K562 (cell line): ENCODE measurements around the gene ANKRD44. TPM values are rescaled to one million over a fixed set of nuclear protein-coding genes. Genes with fewer than 3 reads are reported as not detected.

Source experiments
- ATAC-seq: fragments of 200-7000 bp; cut with Tn5 transposase; 3 replicates; pipeline ENCODE4 v1.9.1; 2020; ENCODE audit warnings: moderate library complexity
- BruUV-seq: library from RNA; stranded (reverse); fragments of 400-500 nt; replicated peaks from 2 replicates; lab custom pipeline; 2021; lab: Mats Ljungman, UMichigan
- CTCF ChIA-PET: fragments of 300-600 bp; formaldehyde crosslinking; extraction: SDS; loops from one replicate; lab custom pipeline; 2021; ENCODE audit warnings: low intra/inter-chr PET ratio; lab: Yijun Ruan, JAX
- POLR2A ChIA-PET: fragments of 300-600, 350-650 bp; sonication (Branson Sonifier 250); formaldehyde crosslinking; extraction: SDS; loops from one replicate; lab custom pipeline; 2021; ENCODE audit warnings: antibody characterized with exemption, inconsistent platforms; lab: Yijun Ruan, JAX
- DNase-seq, 4 experiments: peaks; one replicate each; pipeline versions ENCODE4 v3.0.0 to v3.0.0-alpha.2; 2011 to 2018; ENCODE audit warnings: low spot score in 3 of 4, mixed read lengths in 3 of 4; ENCODE audit errors: extremely low read depth in 1 of 4
- FAIRE-seq: peaks from 2 replicates; lab custom pipeline; 2011; peaks lifted over from hg19 to GRCh38; lab: Jason Lieb, UNC
- H2AFZ ChIP-seq: 2 replicates; pipeline ENCODE4 v1.6.0; 2011; ENCODE audit warnings: low read depth, low read length, control low read depth, inconsistent platforms
- H3K27ac ChIP-seq: fragments of 200-600 bp; 3 replicates; pipeline ENCODE4 v1.8.0; 2011; ENCODE audit warnings: low read depth, mild to moderate bottlenecking, control low read depth, inconsistent platforms, low read length, moderate library complexity, mixed read lengths; ENCODE audit errors: extremely low read depth
- H3K27me3 ChIP-seq, 2 experiments: fragments of 300-600 bp in 1 of 2; 2 replicates in 1 of 2; 3 replicates in 1 of 2; pipeline versions ENCODE4 v1.6.0 to v1.8.0; 2011; ENCODE audit warnings: inconsistent platforms in 2 of 2, low read length in 2 of 2, mild to moderate bottlenecking in 1 of 2, mixed read lengths in 1 of 2, moderate library complexity in 1 of 2; ENCODE audit not compliant: control insufficient read depth in 2 of 2, insufficient read depth in 2 of 2
- H3K36me3 ChIP-seq: fragments of 300-600 bp; 3 replicates; pipeline ENCODE4 v1.8.0; 2011; ENCODE audit warnings: mild to moderate bottlenecking, low read length, inconsistent platforms; ENCODE audit not compliant: control insufficient read depth, insufficient read depth
- H3K4me1 ChIP-seq, 2 experiments: fragments of 200-600 bp in 1 of 2; replicated peaks in 1 of 2; 2 replicates in 1 of 2; 3 replicates in 1 of 2; pipeline versions ENCODE4 v1.5.1 to v1.8.0; 2011; ENCODE audit warnings: inconsistent platforms in 2 of 2, low read length in 2 of 2, mild to moderate bottlenecking in 1 of 2, mixed read lengths in 1 of 2, moderate library complexity in 1 of 2; ENCODE audit not compliant: control insufficient read depth in 2 of 2, insufficient read depth in 2 of 2
- H3K4me2 ChIP-seq: 2 replicates; pipeline ENCODE4 v1.6.1; 2011; ENCODE audit warnings: low read length, control low read depth, inconsistent platforms, mixed read lengths; ENCODE audit not compliant: insufficient read depth
- H3K4me3 ChIP-seq: fragments of 200-600 bp; sonication (generic), shearing (Covaris generic); 2 replicates; pipeline ENCODE4 v1.5.1; 2016; ENCODE audit warnings: control low read depth, inconsistent platforms
- H3K79me2 ChIP-seq: fragments of 200-600 bp; 3 replicates; pipeline ENCODE4 v1.8.0; 2011; ENCODE audit warnings: low read length, inconsistent platforms; ENCODE audit not compliant: control insufficient read depth, insufficient read depth
- H3K9ac ChIP-seq, 2 experiments: 2 replicates each; pipeline versions ENCODE4 v1.6.0 to v1.6.1; 2011; ENCODE audit warnings: low read depth in 2 of 2, low read length in 2 of 2, control low read depth in 1 of 2, inconsistent platforms in 1 of 2, mild to moderate bottlenecking in 1 of 2, mixed read lengths in 1 of 2; ENCODE audit not compliant: insufficient read depth in 1 of 2
- H3K9me1 ChIP-seq: one replicate; pipeline ENCODE4 v1.6.0; 2011; ENCODE audit warnings: inconsistent platforms, mild to moderate bottlenecking, low read length, moderate library complexity; ENCODE audit not compliant: control insufficient read depth, insufficient read depth
- H3K9me3 ChIP-seq: replicated peaks from 2 replicates; pipeline ENCODE4 v1.5.1; 2011; ENCODE audit warnings: low read depth, low read length, inconsistent platforms; ENCODE audit not compliant: control insufficient read depth, insufficient read depth
- H4K20me1 ChIP-seq: replicated peaks from 2 replicates; pipeline ENCODE4 v1.6.1; 2011; ENCODE audit warnings: low read length, inconsistent platforms, mixed read lengths; ENCODE audit not compliant: control insufficient read depth, insufficient read depth
- CTCF ChIP-seq, 3 experiments: IDR thresholded peaks in 2 of 3; conservative IDR thresholded peaks in 1 of 3; 2 replicates each; pipeline ENCODE4 v1.5.1; 2011 to 2012; ENCODE audit warnings: low read length in 3 of 3, mild to moderate bottlenecking in 3 of 3, control low read depth in 2 of 3, improper control_type of control experiment in 1 of 3, inconsistent platforms in 1 of 3, low read depth in 1 of 3, mixed read lengths in 1 of 3, moderate library complexity in 1 of 3; ENCODE audit not compliant: insufficient read depth in 2 of 3
- CTCFL ChIP-seq: IDR thresholded peaks from 2 replicates; pipeline ENCODE4 v1.6.1; 2011; ENCODE audit warnings: borderline replicate concordance, low read depth, mild to moderate bottlenecking, moderate library complexity, low read length; ENCODE audit not compliant: insufficient read depth, poor library complexity, severe bottlenecking
- ELF1 ChIP-seq: fragments of 200-800 bp; sonication (Bioruptor generic); IDR thresholded peaks from 2 replicates; pipeline ENCODE4 v1.6.1; 2016; ENCODE audit warnings: missing genetic modification characterization, missing compliant biosample characterization
- WGBS: fragments of 100-300 bp; shearing (Covaris generic); methylation state at CpG from one replicate; pipeline ENCODE4 v1.1.6; 2016; ENCODE audit warnings: low coverage, mixed read lengths; ENCODE audit not compliant: insufficient coverage; ENCODE audit errors: missing lambda C conversion rate; 5-methylcytosine and 5-hydroxymethylcytosine counted together
- in situ Hi-C: fragments of 300-500 bp; cut with MboI; formaldehyde crosslinking; loops from 4 replicates; pipeline ENCODE4 v1.15.0; 2018; ENCODE audit warnings: inconsistent platforms, mixed read lengths
- intact Hi-C: fragments of 100-400 bp; cut with micrococcal nuclease; formaldehyde crosslinking; loops from 2 replicates; pipeline ENCODE4 v1.14.2; 2022
- polyA plus RNA-seq, 8 experiments: library from polyadenylated mRNA; depleted of rRNA in 4 of 8; stranded (reverse) in 5 of 8; unstranded in 3 of 8; fragments of >200 nt; fragmentation: Nextera tagmentation in 2 of 8; fragmentation: Illumina TruSeq in 1 of 8; extraction: Ambion mirVana in 2 of 8; extraction: Trizol in 1 of 8; gene quantifications; 2 replicates each; pipeline versions ENCODE4 v1.2.1 to v1.2.3, GENCODE V29; 2011 to 2014; ENCODE audit warnings: inconsistent platforms in 1 of 8, missing spikeins in 1 of 8
- total RNA-seq, 7 experiments: library from RNA; depleted of rRNA in 6 of 7; stranded (reverse); fragments of >200 nt in 6 of 7; fragmentation: Illumina TruSeq in 2 of 7; extraction: Trizol in 2 of 7; gene quantifications; 2 replicates each; pipeline versions ENCODE4 v1.2.1 to v1.2.3, GENCODE V29; 2011 to 2021; ENCODE audit warnings: low replicate concordance in 1 of 7

ANKRD44 gene
- total and polyA plus RNA-seq, 9 of the 15 experiments (the other 6 are each of a cell fraction or from before 2014, with no cell fraction given), result 0.03 to 0.64 (median 0.07) TPM; not detected in 3

DNA sequence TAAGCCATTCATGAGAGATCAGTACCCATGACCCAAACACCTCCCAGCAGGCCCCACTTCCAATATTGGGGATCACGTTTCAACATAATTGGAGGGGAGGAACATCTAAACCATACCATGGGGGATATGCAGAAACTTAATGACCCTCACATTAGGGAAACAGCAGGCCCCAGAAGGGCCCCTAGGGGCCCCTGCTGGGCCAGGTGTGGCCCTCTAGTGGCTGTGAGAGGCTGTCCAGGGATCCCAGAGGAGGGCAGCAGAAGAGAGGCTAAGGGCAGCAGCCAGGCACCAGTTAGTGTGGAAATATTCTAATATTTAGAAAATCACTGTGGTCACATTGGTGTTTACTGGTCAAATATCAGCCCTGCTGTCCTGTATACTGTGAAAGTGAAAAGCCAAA is 49.3 kb upstream of the ANKRD44 start:
- Histone ChIP-seq H3K4me2 (no peak overlapping the region), H3K9me3 (no peaks in the 10 kb centered on the region), H2AFZ (no peak overlapping the region)
- no peak for FAIRE-seq
- 0% methylated on average over 1 of the region's 1 CpG for WGBS
- no peak for DNase-seq
- in situ Hi-C loops, result no loop called here
- no TSS peak for BruUV-seq
- no peak for TF ChIP-seq ELF1
- TF ChIP-seq CTCF (IDR thresholded peaks at IDR 0.05 in 2 of 3, conservative IDR thresholded peaks at IDR 0.05 in 1 of 3; ENCODE audit: insufficient read depth in 2 of 3, low read depth in 1 of 3, low read length in 3 of 3), result peak; percentile 23 to 69 (median 35); a peak in 4 of 6 replicates
- peak; percentile 24 for TF ChIP-seq CTCFL
- TF ChIP-seq, all 486 proteins: peak for 2
- no peaks in the 10 kb centered on the region for H3K4me1 ChIP-seq
- H3K79me2 ChIP-seq, result no peaks in the 10 kb centered on the region
- CTCF ChIA-PET, result no interaction called here
- peak; percentile 72 for ATAC-seq
- no peak overlapping the region for H3K27ac ChIP-seq
- POLR2A ChIA-PET, result no interaction called here
- no peaks in the 10 kb centered on the region for H3K9me1 ChIP-seq
- no peaks in the 10 kb centered on the region for H3K36me3 ChIP-seq
- no peaks in the 10 kb centered on the region for H4K20me1 ChIP-seq
- no peak overlapping the region for H3K9ac ChIP-seq
- intact Hi-C loops, result no loop called here
- H3K4me3 ChIP-seq, result no peak overlapping the region
- H3K27me3 ChIP-seq, result no peaks in the 10 kb centered on the region; a peak in 1 of 5 replicates
